Astrocyte of the cerebellum (primary cell): Measurements from ENCODE around the gene SIRPB1.

Source experiments
- DNase-seq: peaks from one replicate; pipeline ENCODE4 v3.0.0-alpha.2; 2011; ENCODE audit warnings: low read depth
- H3K4me3 ChIP-seq: 2 replicates; pipeline ENCODE4 v1.5.1; 2011; ENCODE audit warnings: mild to moderate bottlenecking, low read depth, low read length, moderate library complexity
- CTCF ChIP-seq: IDR thresholded peaks from 2 replicates; pipeline ENCODE4 v1.5.1; 2012; ENCODE audit warnings: low read length, low read depth, moderate library complexity, mild to moderate bottlenecking; ENCODE audit errors: missing control alignments
- in situ Hi-C: cut with HindIII; loops from 2 replicates; pipeline ENCODE4 v1.10.0; 2017; ENCODE audit warnings: low sequenced_read_pairs

SIRPB1 gene

DNA sequence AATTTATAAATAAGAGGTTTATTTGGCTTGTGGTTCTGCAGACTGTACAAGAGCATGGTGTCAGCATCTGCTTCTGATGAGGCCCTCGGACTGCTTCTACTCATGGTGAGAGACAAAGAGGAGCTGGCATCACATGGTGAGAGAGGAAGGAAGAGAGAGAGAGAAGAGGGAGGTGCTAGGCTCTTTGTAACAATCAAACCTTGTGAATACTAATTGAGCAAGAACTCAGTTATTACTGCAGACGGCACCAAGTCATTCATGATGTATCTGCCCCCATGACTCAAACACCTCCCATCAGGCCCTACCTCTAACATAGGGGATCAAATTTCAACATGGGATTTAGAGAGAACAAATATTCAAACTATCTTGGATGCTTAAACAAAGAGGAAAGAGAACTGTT is 44.1 kb upstream of the SIRPB1 start:
- TF ChIP-seq CTCF, result no peak
- in situ Hi-C loops, result no loop called here
- no peak overlapping the region for H3K4me3 ChIP-seq
- DNase-seq, result no peak

DNA sequence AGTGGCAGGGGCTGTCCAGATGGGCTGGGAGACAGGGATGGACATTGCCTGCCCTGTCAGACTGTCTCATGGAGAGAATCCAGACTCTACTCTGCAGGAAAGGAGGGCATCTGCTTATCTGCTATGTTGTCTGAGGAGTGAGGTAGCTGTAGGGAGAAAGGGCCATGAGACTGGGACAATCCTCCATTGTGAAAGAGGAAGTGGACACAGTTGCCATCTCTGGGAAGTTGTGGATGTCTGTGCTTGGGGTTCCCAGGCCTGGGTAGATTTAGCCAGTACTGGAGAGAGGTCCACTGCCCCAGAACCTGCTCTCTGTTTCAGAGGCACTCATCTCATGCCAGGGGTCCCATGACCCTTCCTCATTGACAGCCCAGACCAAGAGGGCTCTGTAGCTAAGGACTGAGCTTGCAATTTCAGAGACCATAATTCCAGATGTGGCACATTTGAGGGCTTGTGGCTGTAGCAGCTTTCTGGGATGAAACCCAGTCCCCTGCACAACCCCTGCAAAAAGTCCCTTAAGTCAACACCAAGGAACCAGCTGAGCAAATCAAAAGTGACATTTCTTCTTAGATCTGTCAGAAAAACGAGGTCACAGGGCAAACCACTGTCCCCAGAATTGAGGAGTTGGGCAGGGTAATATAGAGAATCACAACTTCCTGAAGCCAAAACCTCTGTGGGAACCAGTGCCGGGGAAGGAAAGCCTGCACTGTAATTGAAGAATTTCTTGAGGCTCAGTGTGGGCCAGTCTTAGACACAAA is 41.9 kb upstream of the SIRPB1 start:
- no peak overlapping the region for H3K4me3 ChIP-seq
- DNase-seq, result no peak
- in situ Hi-C loops, result no loop called here

DNA sequence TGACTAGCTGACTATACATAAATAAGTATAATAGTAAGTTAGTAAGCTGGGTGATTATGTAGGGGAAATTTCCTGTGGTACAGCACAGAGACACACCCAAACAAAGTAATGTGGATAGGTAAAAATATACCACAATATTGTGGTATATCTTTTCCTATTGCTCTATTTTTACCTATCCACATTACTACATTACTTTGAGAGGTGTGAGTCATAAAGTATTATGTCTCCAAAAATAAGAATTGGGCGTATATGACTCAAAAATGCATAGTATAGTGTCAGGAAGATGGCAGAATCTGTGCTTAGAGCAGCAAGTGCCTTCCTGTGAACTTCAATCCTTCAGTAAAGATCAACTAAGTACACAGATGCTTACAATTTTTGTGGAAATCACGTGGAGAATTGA is 40.4 kb upstream of the SIRPB1 start:
- H3K4me3 ChIP-seq, result no peak overlapping the region
- in situ Hi-C loops, result no loop called here
- no peak for DNase-seq
- no peak for TF ChIP-seq CTCF

More for the DNA sequence above, 41.9 kb upstream of the SIRPB1 start:
- TF ChIP-seq CTCF, result no peak

DNA sequence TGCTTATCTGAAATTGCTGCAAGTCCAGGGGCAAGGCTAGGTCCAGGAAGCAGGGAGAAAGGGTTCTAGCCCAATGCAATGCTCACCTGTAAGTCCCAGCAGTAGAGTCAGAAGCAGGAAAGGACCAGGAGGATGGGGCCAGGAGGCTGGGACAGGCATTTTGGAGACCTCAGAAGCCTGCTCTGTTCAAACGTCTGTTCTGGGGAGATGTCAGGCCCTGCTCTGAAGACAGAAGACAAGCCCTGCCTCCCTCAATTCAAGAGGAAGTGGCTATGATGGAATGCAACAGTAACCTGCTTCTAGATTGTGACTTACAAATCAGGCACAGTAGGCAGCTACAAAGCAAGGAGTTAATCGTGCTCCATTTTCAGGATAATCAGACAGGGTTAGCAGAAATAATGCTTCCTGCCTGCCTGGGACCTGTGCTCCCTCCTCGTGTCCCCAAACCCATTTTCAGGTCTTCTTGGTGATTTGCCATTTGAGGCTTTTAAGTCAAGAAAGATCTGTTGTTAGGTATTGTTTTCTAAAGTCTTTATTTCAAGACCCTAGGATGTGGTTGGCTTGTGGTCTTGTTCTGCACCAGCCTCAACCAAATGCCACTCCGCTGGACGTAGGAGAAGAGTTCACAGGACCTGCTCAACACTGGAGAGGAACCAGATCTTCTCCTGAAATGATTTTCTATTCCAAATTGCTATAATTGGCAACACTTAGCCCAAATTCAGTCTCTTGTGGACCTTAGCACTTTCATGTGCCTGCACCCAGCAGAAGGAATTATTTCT is 37.9 kb upstream of the SIRPB1 start, which contains the start of gene SIRPG:
Gene SIRPG, minus strand, starts transcription at position 224 of the 779 bp plus-strand sequence. Its CDS starts 65 bp downstream, at position 159.
- in situ Hi-C loops, result no loop called here
- TF ChIP-seq CTCF, result no peak
- DNase-seq, result no peak
- no peak within 1 kb of the TSS for H3K4me3 ChIP-seq

GRCh38 chr20:1656844-1657243 is 37.0 kb upstream of the SIRPB1 start:
- H3K4me3 ChIP-seq, result no peak overlapping the region
- TF ChIP-seq CTCF, result no peak
- DNase-seq, result no peak
- in situ Hi-C loops, result no loop called here

DNA sequence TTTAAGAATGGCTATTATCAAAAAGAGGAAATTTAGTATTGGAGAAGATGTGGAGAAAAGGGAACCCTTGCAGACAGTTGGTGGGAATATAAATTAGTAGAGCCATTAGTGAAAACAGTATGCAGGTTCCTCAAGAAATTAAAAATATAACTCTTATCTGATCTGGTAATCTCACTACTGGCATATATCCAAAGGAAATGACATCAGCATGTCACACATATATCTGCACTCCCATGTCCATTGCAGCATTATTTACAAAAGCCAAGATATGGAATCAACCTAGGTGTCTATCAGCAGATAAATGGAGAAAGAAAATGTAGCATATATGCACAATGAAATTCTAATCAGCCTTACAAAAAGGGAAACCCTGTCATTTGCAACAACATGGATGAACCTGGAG is 35.2 kb upstream of the SIRPB1 start:
- DNase-seq, result no peak
- no peak for TF ChIP-seq CTCF
- no peak overlapping the region for H3K4me3 ChIP-seq
- in situ Hi-C loops, result no loop called here
